ENCODE data around the gene SLA2.
"Not testable (repeated sequence)": the region's sequence is repeated elsewhere in the genome, so short reads cannot be mapped to it uniquely, and the experiment has no call there.

SLA2 gene

DNA sequence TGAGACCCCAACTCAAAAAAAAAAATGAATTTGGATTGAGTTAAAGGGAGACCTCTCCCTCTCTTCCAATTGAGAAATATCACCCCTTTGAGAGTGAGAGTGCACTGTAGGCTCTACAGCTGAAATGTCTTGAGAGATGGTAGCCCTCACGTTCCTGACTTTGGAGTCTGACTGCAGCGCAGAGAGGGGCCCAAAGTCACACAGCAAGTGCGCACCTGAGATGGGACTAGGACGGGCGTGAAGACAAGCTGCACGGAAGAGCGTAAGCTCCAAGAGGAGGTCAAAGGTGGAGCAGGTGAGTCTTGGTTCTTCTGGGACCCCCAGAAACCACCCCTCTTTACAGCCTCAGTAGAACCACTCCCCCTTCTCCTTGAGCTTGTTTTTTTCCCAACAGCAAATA, 643 bp downstream of the SLA2 start:
- Histone ChIP-seq H3K4me3 (no peak overlapping the region), H3K27ac (no peak overlapping the region), H3K36me3 (no peaks in the 10 kb centered on the region), H3K9me3 (no peaks in the 10 kb centered on the region), H3K4me1 (no peaks in the 10 kb centered on the region), H3K27me3 (no peaks in the 10 kb centered on the region)
- intact Hi-C loops (cut with DNase I; ENCODE audit: low total_unique reads): no loop called here
- TF ChIP-seq, protein P1, sequence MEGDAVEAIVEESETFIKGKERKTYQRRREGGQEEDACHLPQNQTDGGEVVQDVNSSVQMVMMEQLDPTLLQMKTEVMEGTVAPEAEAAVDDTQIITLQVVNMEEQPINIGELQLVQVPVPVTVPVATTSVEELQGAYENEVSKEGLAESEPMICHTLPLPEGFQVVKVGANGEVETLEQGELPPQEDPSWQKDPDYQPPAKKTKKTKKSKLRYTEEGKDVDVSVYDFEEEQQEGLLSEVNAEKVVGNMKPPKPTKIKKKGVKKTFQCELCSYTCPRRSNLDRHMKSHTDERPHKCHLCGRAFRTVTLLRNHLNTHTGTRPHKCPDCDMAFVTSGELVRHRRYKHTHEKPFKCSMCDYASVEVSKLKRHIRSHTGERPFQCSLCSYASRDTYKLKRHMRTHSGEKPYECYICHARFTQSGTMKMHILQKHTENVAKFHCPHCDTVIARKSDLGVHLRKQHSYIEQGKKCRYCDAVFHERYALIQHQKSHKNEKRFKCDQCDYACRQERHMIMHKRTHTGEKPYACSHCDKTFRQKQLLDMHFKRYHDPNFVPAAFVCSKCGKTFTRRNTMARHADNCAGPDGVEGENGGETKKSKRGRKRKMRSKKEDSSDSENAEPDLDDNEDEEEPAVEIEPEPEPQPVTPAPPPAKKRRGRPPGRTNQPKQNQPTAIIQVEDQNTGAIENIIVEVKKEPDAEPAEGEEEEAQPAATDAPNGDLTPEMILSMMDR (IDR thresholded peaks at IDR 0.05): no peak
- DNase-seq: no peak

DNA sequence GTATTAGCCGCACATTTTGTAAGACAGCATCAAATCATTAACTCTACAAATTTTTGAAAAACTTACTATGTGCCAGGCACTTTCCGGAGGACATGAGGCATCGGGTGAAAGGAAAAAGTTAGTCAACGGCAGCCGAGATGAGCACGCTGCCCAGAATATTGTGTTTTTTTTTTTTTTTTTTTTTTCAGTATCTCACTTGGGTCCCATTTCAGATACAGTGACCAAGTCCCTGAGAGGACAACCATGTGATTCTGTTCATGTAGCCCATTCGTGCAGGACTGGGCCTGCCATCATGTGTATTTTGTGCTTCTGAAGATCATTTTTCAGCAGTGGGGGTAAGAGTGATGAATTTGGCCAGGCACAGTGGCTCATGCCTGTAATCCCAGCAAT, 1.3 kb downstream of the SLA2 start:
- H3K36me3 ChIP-seq: no peaks in the 10 kb centered on the region
- H3K4me3 ChIP-seq: no peak overlapping the region
- no peak for DNase-seq
- no peaks in the 10 kb centered on the region for H3K9me3 ChIP-seq
- TF ChIP-seq, protein P1 (IDR thresholded peaks at IDR 0.05): no peak
- intact Hi-C loops (cut with DNase I; ENCODE audit: low total_unique reads): no loop called here
- no peak overlapping the region for H3K27ac ChIP-seq
- H3K4me1 ChIP-seq: no peaks in the 10 kb centered on the region
- no peaks in the 10 kb centered on the region for H3K27me3 ChIP-seq

DNA sequence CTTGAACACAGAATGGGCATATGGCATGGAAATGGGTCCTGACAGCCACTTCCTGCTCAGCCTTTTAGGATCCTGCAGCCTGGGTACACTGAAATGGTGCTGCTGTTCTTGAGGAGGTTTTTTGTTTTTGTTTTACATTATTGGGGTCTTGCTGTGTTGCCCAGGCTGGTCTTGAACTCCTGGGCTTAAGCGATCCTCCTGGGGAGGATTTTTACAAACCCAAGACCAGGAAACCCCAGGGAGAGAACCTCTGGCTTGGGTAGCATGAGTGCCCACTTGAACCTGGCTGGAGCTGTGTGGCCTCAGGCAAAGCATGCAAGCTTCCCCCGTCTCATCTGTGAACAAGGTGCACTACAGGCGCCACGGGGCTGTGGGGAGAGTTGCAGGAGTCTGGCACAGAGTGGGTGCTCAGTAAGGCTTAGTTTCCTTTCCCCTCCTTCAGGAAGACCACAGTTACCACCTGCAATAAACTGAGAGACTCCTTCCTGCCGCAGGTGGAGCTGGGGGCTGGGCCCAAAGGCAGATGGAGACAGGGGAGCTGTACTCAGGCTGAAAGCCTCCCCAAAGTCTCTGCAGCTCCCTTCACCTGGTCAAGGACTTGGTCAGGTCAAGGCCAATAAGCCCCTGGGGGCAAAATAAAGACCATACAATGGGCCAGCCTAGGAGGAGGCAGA, 1.8 kb downstream of the SLA2 start:
- TF ChIP-seq, protein P1 (IDR thresholded peaks at IDR 0.05): no peak
- Histone ChIP-seq H3K27me3 (no peaks in the 10 kb centered on the region), H3K27ac (no peak overlapping the region), H3K4me1 (no peaks in the 10 kb centered on the region), H3K9me3 (no peaks in the 10 kb centered on the region), H3K4me3 (no peak overlapping the region), H3K36me3 (no peaks in the 10 kb centered on the region)
- intact Hi-C loops (cut with DNase I; ENCODE audit: low total_unique reads): no loop called here
- DNase-seq: no peak

DNA sequence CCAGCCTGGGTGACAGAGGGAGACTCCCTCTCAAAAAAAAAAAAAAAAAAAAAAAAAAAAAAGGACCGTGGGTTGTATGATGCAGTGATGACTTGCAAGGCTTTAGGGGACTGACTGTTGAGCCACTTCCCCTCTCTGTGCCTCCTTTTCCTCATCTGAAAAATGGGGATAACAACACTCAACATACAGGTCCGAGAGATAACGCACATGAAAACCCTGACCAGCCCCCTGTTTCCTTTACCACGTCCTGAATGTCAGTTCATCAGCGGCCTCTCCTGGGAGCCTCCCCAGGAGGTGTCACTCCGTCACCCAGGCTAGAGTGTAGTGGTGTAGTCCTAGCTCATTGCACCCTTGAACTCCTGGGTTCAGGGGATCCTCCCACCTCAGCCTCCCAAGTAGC, 3.9 kb downstream of the SLA2 start:
- TF ChIP-seq, protein P1 (IDR thresholded peaks at IDR 0.05): no peak
- H3K4me3 ChIP-seq: no peak overlapping the region

DNA sequence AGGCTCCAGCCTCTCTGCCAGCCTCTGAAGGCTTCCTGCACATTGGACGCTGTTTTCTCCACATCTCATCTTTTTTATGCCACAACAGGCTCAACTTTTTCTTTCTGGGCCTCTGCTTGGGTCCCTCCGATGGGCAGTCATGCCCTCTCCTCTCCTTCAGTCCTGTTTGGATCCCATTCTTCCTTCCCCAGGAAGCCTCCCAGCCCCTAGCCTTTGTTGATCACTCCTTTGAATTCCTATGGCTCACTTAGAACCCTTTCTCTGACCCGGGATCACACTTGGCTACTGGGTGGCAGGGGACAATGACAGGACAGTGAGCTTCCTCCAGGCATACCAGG, 4.5 kb downstream of the SLA2 start:
- Histone ChIP-seq H3K4me3 (no peak overlapping the region), H3K36me3 (no peaks in the 10 kb centered on the region), H3K27me3 (no peaks in the 10 kb centered on the region), H3K27ac (no peak overlapping the region), H3K4me1 (no peaks in the 10 kb centered on the region), H3K9me3 (no peaks in the 10 kb centered on the region)
- TF ChIP-seq, protein P1 (IDR thresholded peaks at IDR 0.05): no peak
- intact Hi-C loops (cut with DNase I; ENCODE audit: low total_unique reads): no loop called here
- DNase-seq: no peak

More for the DNA sequence above, 3.9 kb downstream of the SLA2 start:
- H3K36me3 ChIP-seq: no peaks in the 10 kb centered on the region
- no peak overlapping the region for H3K27ac ChIP-seq
- H3K9me3 ChIP-seq: no peaks in the 10 kb centered on the region
- H3K4me1 ChIP-seq: no peaks in the 10 kb centered on the region
- intact Hi-C loops (cut with DNase I; ENCODE audit: low total_unique reads): no loop called here
- H3K27me3 ChIP-seq: no peaks in the 10 kb centered on the region
- DNase-seq: no peak

DNA sequence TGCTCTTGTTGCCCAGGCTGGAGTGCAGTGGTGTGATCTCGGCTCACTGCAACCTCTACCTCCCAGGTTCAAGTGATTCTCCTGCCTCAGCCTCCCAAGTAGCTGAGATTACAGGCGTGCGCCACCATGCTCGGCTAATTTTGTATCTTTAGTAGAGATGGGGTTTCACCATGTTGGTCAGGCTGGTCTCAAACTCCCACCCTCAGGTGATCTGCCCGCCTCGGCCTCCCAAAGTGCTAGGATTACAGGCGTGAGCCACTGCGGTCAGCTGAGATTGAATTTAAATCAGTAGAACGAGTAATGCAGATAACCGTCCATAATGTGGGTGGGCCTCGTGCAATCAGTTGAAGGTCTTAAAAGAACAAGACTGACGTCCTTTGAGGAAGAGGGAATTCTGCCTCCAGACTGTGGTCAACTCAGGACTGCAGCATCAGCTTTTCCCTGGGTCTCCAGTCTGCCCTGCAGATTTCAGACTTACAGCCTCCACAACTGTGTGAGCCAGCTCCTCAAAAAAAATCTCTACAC, 7.1 kb downstream of the SLA2 start:
- intact Hi-C loops (cut with DNase I; ENCODE audit: low total_unique reads); DNase-seq; H3K27me3 ChIP-seq: not testable (repeated sequence)

More for the DNA sequence above, 7.1 kb downstream of the SLA2 start:
- H3K4me3 ChIP-seq, H3K9me3 ChIP-seq, H3K4me1 ChIP-seq, H3K36me3 ChIP-seq, H3K27ac ChIP-seq: not testable (repeated sequence)
